Right atrium auricular region (tissue), 2 donors: ENCODE measurements around the gene ZNF19. TPM values are rescaled to one million over a fixed set of nuclear protein-coding genes. Genes with fewer than 3 reads are reported as not detected.

Experiments
- DNase-seq: peaks from one replicate; pipeline ENCODE4 v3.0.0-alpha.2; 2019; ENCODE audit warnings: low spot score
- H3K27ac ChIP-seq, 2 donors: fragments of 200-600 bp; sonication (generic); 1 replicate in 1 of 2; 2 replicates in 1 of 2; pipeline ENCODE4 v1.5.1; 2016 to 2019
- H3K27me3 ChIP-seq, 2 donors: fragments of 200-600 bp; sonication (generic); one replicate each; pipeline versions ENCODE4 v1.5.1 to v1.6.0; 2017 to 2019
- H3K36me3 ChIP-seq: fragments of 200-600 bp; sonication (generic); one replicate; pipeline ENCODE4 v1.5.1; 2016
- H3K4me1 ChIP-seq, 2 donors: fragments of 200-600 bp; sonication (generic); one replicate each; pipeline versions ENCODE4 v1.5.1 to v1.6.0; 2017 to 2019
- H3K4me3 ChIP-seq, 2 donors: fragments of 200-600 bp; sonication (generic); 1 replicate in 1 of 2; 2 replicates in 1 of 2; pipeline ENCODE4 v1.5.1; 2017 to 2019; ENCODE audit warnings: mild to moderate bottlenecking in 1 of 2, moderate library complexity in 1 of 2
- H3K9me3 ChIP-seq, 2 donors: fragments of 200-600 bp; sonication (generic); one replicate each; pipeline ENCODE4 v1.5.1; 2019
- total RNA-seq, 2 donors: library from RNA; depleted of rRNA; stranded (reverse); fragments of >200 nt; gene quantifications; one replicate each; pipeline ENCODE4 v1.1.0, GENCODE V29; 2016
- TF ChIP-seq, protein P1 (sequence below), 2 donors: fragments of 200-600 bp; sonication (generic); IDR thresholded peaks; one replicate each; pipeline ENCODE4 v1.5.1; 2019; ENCODE audit warnings: antibody characterized with exemption in 2 of 2

Gene ZNF19
- total RNA-seq, 2 donors from 2014 or later = 0.82 to 2.5 TPM

DNA sequence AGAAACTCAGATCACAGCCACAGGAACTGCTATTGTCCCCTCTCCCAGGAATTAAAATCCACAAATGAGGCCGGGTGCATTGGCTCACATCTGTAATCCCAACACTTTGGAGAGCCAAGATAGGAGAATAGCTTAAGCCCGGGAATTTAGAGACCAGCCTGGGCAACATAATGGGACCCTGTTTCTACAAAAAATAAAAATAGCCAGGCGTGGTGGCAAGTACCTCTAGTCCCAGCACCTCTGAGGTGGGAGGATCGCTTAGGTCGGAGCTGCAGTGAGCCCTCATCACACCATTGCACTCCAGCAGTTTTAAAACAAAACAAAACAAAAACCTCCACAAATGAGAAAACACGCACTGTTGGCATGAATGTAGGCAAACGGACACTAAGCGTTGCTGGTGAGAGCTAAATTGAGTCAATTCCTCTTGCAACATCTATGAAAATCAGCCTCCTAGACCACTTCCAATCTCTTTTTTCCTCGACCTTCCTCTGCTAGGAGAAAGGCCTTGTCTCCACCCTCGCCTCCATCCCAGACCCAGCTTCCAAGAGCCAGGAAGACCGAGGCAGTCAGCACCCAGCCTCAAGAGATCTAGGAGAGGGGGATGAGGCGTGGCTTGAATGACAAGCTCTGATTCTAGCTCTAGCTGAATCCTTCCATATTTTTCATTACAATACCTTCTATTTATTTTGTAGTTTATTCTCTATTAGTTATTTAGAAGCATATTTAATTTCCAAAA, 62.1 kb downstream of the ZNF19 start:
- no peak overlapping the region for H3K27ac ChIP-seq
- DNase-seq = no peak
- H3K4me1 ChIP-seq = no peaks in the 10 kb centered on the region
- peaks cover 0 to 12% of the 10 kb centered on the region in 2 donors for H3K9me3 ChIP-seq
- no peak overlapping the region for H3K4me3 ChIP-seq
- H3K27me3 ChIP-seq = peaks cover 0 to 8% of the 10 kb centered on the region in 2 donors
- TF ChIP-seq, protein P1, sequence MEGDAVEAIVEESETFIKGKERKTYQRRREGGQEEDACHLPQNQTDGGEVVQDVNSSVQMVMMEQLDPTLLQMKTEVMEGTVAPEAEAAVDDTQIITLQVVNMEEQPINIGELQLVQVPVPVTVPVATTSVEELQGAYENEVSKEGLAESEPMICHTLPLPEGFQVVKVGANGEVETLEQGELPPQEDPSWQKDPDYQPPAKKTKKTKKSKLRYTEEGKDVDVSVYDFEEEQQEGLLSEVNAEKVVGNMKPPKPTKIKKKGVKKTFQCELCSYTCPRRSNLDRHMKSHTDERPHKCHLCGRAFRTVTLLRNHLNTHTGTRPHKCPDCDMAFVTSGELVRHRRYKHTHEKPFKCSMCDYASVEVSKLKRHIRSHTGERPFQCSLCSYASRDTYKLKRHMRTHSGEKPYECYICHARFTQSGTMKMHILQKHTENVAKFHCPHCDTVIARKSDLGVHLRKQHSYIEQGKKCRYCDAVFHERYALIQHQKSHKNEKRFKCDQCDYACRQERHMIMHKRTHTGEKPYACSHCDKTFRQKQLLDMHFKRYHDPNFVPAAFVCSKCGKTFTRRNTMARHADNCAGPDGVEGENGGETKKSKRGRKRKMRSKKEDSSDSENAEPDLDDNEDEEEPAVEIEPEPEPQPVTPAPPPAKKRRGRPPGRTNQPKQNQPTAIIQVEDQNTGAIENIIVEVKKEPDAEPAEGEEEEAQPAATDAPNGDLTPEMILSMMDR (IDR thresholded peaks at IDR 0.05) = no peak
- H3K36me3 ChIP-seq = no peaks in the 10 kb centered on the region

DNA sequence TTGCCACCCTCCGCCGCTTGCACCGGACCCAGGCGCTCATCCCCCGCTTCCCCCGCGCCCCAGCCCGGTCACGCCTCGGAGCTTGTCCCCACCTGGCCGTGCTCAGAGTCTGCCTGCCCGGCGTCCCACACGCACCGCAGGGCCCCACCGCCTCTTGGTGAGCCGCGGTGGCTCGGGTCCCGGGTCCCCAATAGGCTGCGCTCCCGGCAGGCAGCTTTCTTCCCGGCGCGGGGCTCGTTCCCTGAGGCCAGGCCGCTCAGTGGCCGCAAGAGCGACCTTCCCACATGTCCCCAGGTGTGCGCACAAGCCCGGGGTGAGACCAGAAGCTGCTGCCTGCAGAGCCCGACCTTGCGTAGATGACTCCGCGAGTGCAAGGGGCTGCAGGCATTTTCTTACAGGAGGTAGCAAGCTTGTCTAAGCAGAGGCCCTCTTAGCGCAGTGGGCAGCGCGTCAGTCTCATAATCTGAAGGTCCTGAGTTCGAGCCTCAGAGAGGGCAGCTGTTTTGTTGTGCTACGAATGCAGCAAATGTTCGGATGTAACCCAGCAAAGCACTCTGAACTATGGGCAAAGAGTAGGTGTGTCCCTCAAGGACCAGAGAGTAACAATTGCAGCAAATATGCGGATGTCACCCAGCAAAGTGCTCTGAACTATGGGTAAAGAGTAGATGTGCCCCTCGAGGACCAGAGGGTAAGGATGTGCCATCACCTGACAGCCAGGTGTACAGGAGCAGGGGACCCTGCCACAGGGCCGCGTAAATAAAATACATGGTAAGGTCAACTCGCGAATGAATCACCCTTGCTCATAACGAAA, 62.9 kb downstream of the ZNF19 start:
- Histone ChIP-seq H3K9me3 (peaks cover 0 to 12% of the 10 kb centered on the region in 2 donors), H3K4me1 (no peaks in the 10 kb centered on the region), H3K27me3 (peaks cover 0 to 8% of the 10 kb centered on the region in 2 donors), H3K4me3 (no peak overlapping the region), H3K27ac (no peak overlapping the region), H3K36me3 (no peaks in the 10 kb centered on the region)
- TF ChIP-seq, protein P1 (IDR thresholded peaks at IDR 0.05) = no peak
- DNase-seq = no peak

DNA sequence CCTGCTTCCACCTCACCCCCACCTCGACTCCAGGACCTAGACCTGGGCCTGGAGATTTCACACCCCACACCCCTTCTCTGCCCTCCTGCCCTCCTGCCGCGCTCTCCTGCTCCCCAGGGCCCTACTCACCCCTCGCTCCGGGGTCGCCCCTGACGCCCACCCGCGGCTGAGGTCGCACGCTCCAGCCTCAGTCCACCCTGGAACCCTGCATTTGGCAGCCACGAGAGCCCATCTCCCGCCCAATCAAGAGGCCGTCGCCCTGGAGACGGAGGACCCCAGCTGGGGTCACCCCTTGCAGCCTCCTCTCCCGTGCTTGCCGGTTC, 63.4 kb downstream of the ZNF19 start:
- peaks cover 0 to 12% of the 10 kb centered on the region in 2 donors for H3K9me3 ChIP-seq
- H3K4me1 ChIP-seq = no peaks in the 10 kb centered on the region
- H3K36me3 ChIP-seq = no peaks in the 10 kb centered on the region
- no peak for DNase-seq
- H3K4me3 ChIP-seq = no peak overlapping the region
- peaks cover 0 to 8% of the 10 kb centered on the region in 2 donors for H3K27me3 ChIP-seq
- TF ChIP-seq, protein P1 (IDR thresholded peaks at IDR 0.05) = no peak
- H3K27ac ChIP-seq = no peak overlapping the region

DNA sequence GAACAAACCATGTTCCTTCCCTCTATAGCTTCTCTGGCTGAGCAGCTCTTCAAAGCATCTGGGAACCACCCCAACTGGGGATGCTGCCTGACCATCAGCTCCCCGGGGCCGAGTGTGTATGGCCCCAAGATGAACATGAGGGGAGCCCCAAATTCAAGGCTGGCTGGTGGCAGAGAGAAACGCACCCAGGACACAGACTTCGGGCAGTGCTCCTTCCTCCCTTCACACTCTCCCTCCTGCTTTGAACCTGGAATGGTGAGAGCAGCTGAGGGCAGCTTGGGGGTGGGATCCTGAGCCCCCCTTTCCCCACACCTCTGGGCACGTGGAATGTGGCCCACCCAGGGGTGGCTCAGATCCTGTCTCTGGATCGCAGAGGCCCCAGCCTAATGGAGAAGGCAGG, 64.5 kb downstream of the ZNF19 start:
- Histone ChIP-seq H3K27me3 (peaks cover 0 to 8% of the 10 kb centered on the region in 2 donors), H3K4me3 (no peak overlapping the region), H3K27ac (no peak overlapping the region), H3K9me3 (peaks cover 0 to 12% of the 10 kb centered on the region in 2 donors), H3K4me1 (no peaks in the 10 kb centered on the region), H3K36me3 (no peaks in the 10 kb centered on the region)
- no peak for DNase-seq
- TF ChIP-seq, protein P1 (IDR thresholded peaks at IDR 0.05) = no peak

DNA sequence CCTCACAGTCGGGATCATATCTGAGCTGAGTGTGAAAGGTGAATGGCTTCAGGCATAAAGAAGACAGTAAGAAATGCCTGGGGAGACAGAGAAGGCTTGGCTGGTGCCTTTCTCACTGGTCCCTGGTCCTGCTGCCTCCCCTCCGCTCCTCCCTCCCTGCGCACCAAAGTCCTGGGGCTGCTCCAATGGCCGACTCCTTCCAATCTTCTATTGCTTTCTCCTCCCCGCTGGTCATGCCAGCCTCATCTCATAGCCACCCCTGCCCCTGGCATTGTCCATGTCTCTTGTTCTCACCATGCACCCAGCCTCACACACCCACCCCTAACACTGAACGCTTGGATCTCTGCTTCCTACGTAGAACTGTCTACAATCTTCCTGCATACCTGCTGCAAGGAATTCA, 65.3 kb downstream of the ZNF19 start:
- TF ChIP-seq, protein P1 (IDR thresholded peaks at IDR 0.05) = no peak
- Histone ChIP-seq H3K9me3 (peaks cover 0 to 11% of the 10 kb centered on the region in 2 donors), H3K4me3 (no peak overlapping the region), H3K36me3 (no peaks in the 10 kb centered on the region), H3K4me1 (no peaks in the 10 kb centered on the region), H3K27me3 (peaks cover 0 to 8% of the 10 kb centered on the region in 2 donors), H3K27ac (no peak overlapping the region)
- DNase-seq = no peak

Other genes starting within 250 kb of the ZNF19 start
- 10 to 100 TPM; 12.5 to 16.5 TPM for gene CMTR2, start 199.9 kb downstream of the ZNF19 start, total RNA-seq
- 10 to 100 TPM; 17.7 to 39.1 TPM for gene CALB2, start 130.6 kb downstream of the ZNF19 start, total RNA-seq
- not detected for gene TLE7, start 47.3 kb downstream of the ZNF19 start, total RNA-seq
- gene ZNF23, start 27.1 kb downstream of the ZNF19 start, total RNA-seq = 1 to 10 TPM; 2.8 to 4.8 TPM
- gene CHST4, start 37.1 kb upstream of the ZNF19 start, total RNA-seq = under 1 TPM in 1 of 2 donors, not detected in 1; 0.67 TPM
- gene TAT, start 87.8 kb upstream of the ZNF19 start, total RNA-seq = not detected
- not detected for gene MARVELD3, start 136.9 kb upstream of the ZNF19 start, total RNA-seq
- gene PHLPP2, start 235.4 kb upstream of the ZNF19 start, total RNA-seq = 10 to 100 TPM in 1 of 2 donors, 1 to 10 TPM in 1; 3.5 to 10.8 TPM